Kidney (tissue), 14 donors: ENCODE results near the gene ZBED5. TPM values are rescaled to one million over a fixed set of nuclear protein-coding genes. Genes with fewer than 3 reads are reported as not detected.
A peak's percentile ranks its signal among the peaks of the same experiment; 100 is the strongest.
"Not testable (repeated sequence)": the region's sequence is repeated elsewhere in the genome, so short reads cannot be mapped to it uniquely, and the experiment has no call there.

ENCODE experiments used
- DNase-seq, 5 donors: peaks; one replicate each; pipeline ENCODE4 v3.0.0-alpha.2; 2013 to 2020
- FAIRE-seq: peaks from 2 replicates; lab custom pipeline; 2012; peaks lifted over from hg19 to GRCh38; lab: Jason Lieb, UNC
- H3K27ac ChIP-seq, 2 donors: one replicate each; pipeline ENCODE4 v1.7.0; 2013; ENCODE audit warnings: low read depth in 2 of 2, low read length in 2 of 2, inconsistent platforms in 1 of 2
- H3K27me3 ChIP-seq: one replicate; pipeline ENCODE4 v1.7.1; 2013; ENCODE audit warnings: low read length, inconsistent platforms; ENCODE audit not compliant: control insufficient read depth, insufficient read depth
- H3K36me3 ChIP-seq, 3 donors: one replicate each; pipeline versions ENCODE4 v1.7.0 to v1.7.1; 2013; ENCODE audit warnings: low read length in 3 of 3, control low read depth in 1 of 3, inconsistent platforms in 1 of 3; ENCODE audit not compliant: insufficient read depth in 3 of 3, control insufficient read depth in 2 of 3
- H3K4me1 ChIP-seq, 3 donors: one replicate each; pipeline versions ENCODE4 v1.7.0 to v1.7.1; 2013; ENCODE audit warnings: low read length in 3 of 3, inconsistent platforms in 1 of 3, low read depth in 1 of 3; ENCODE audit not compliant: control insufficient read depth in 2 of 3, insufficient read depth in 2 of 3
- H3K4me3 ChIP-seq, 3 donors: one replicate each; pipeline versions ENCODE4 v1.7.0 to v1.8.1; 2013; ENCODE audit warnings: low read length in 3 of 3, control low read depth in 1 of 3, inconsistent platforms in 1 of 3
- H3K9ac ChIP-seq, 3 donors: one replicate each; pipeline versions ENCODE4 v1.7.0 to v1.7.1; 2013; ENCODE audit warnings: low read length in 3 of 3, control low read depth in 1 of 3, inconsistent platforms in 1 of 3
- H3K9me3 ChIP-seq, 3 donors: one replicate each; pipeline versions ENCODE4 v1.7.0 to v1.7.1; 2013; ENCODE audit warnings: low read length in 3 of 3, control low read depth in 1 of 3, inconsistent platforms in 1 of 3; ENCODE audit not compliant: control insufficient read depth in 2 of 3, insufficient read depth in 1 of 3
- CTCF ChIP-seq: IDR thresholded peaks from 3 replicates; pipeline ENCODE4 v1.5.1; 2012; ENCODE audit warnings: mild to moderate bottlenecking, moderate library complexity, borderline replicate concordance; ENCODE audit not compliant: insufficient read depth; ENCODE audit errors: extremely low read depth
- intact Hi-C: fragments of 100-400 bp; cut with DNase I; formaldehyde crosslinking; loops from one replicate; pipeline ENCODE4 v1.11.1; 2022
- polyA plus RNA-seq: library from polyadenylated mRNA; stranded (reverse); fragments of 350-450 nt; fragmentation: Illumina TruSeq; extraction: RNeasy Lipid Tissue Mini Kit (QIAGEN cat#74804); gene quantifications from one replicate; pipeline ENCODE4 v1.2.3, GENCODE V29; 2014; ENCODE audit warnings: low read depth, low replicate concordance; ENCODE audit not compliant: insufficient read depth
- total RNA-seq: library from RNA; stranded (reverse); fragmentation: NEBNext Ultra II Directional; extraction: Animal tissue kit (Norgen Biotek cat#: 25700); gene quantifications from one replicate; pipeline ENCODE4 v1.2.1, GENCODE V29; 2021
- donor health status: control.
- donor health status: control.
- donor health status: control.
- donor health status: control.
- donor health status: control.
- donor health status: DM: yes; HTN: yes; CAD: no.
- donor health status: Normal renal cell carcinoma (clear cell type).

Gene ZBED5
- total and polyA plus RNA-seq, 2 donors from 2014 or later, result 25.2 to 59.7 TPM

GRCh38 chr11:10886652-10887250, 28.9 kb upstream of the ZBED5 start:
- no peak for FAIRE-seq
- H3K27ac ChIP-seq, result no peak overlapping the region
- no peaks in the 10 kb centered on the region for H3K4me1 ChIP-seq
- no peaks in the 10 kb centered on the region for H3K36me3 ChIP-seq
- intact Hi-C loops, result no loop called here
- no peak overlapping the region for H3K4me3 ChIP-seq
- TF ChIP-seq CTCF, result no peak
- no peaks in the 10 kb centered on the region for H3K27me3 ChIP-seq
- no peaks in the 10 kb centered on the region for H3K9me3 ChIP-seq
- no peak overlapping the region for H3K9ac ChIP-seq
- no peak for DNase-seq

- intact Hi-C loops, result no loop called here
- Histone ChIP-seq H3K4me3 (no peak overlapping the region), H3K27ac (no peak overlapping the region), H3K27me3 (no peaks in the 10 kb centered on the region), H3K4me1 (no peaks in the 10 kb centered on the region), H3K9ac (no peak overlapping the region), H3K9me3 (no peaks in the 10 kb centered on the region), H3K36me3 (no peaks in the 10 kb centered on the region)
- DNase-seq (peak in 1 of 5 donors; percentile 68), FAIRE-seq (no peak)
- no peak for TF ChIP-seq CTCF
Measured at GRCh38 chr11:10885703-10886363, 28.0 kb upstream of the ZBED5 start.

DNA sequence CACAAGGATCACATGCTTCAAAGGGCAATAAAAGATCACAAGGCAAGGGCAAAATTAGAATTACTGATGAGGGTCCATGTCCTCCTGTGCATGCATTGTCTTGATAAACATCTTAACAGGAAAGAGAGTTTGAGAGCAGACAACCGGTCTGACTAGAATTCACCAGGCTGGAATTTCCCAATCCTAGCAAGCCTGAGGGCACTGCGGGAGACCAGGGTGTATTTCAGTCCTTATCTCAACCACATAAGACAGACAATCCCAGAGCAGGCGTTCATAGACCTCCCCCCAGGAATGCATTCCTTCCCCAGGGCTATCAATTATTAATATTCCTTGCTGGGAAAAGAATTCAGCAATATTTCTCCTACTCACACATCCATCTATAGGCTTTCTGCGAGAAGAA, 26.4 kb upstream of the ZBED5 start:
- DNase-seq, H3K4me1 ChIP-seq, H3K27ac ChIP-seq, H3K4me3 ChIP-seq, H3K36me3 ChIP-seq, H3K27me3 ChIP-seq, H3K9ac ChIP-seq, H3K9me3 ChIP-seq, FAIRE-seq, intact Hi-C loops: not testable (repeated sequence)

GRCh38 chr11:10881892-10882291, 24.0 kb upstream of the ZBED5 start:
- Histone ChIP-seq H3K9me3 (no peaks in the 10 kb centered on the region), H3K27me3 (no peaks in the 10 kb centered on the region), H3K4me1 (no peaks in the 10 kb centered on the region), H3K36me3 (no peaks in the 10 kb centered on the region), H3K4me3 (no peak overlapping the region), H3K27ac (no peak overlapping the region), H3K9ac (no peak overlapping the region)
- no peak for TF ChIP-seq CTCF
- FAIRE-seq (no peak), DNase-seq (no peak)
- intact Hi-C loops, result no loop called here
